Measurements from ENCODE around the gene PRKACG. TPM values are rescaled to one million over a fixed set of nuclear protein-coding genes. Genes with fewer than 3 reads are reported as not detected.
"Not testable (repeated sequence)": the region's sequence is repeated elsewhere in the genome, so short reads cannot be mapped to it uniquely, and the experiment has no call there.

The PRKACG gene
- total RNA-seq, 1 donor from 2014 or later, result not detected

GRCh38 chr9:68995776-68996175, 18.1 kb downstream of the PRKACG start:
- H3K27ac ChIP-seq, result no peak overlapping the region
- intact Hi-C loops (cut with DNase I), result loop anchor here (10.0 kb wide), 1 partner anchor 121 kb away; no protein-coding TSS in a partner anchor

GRCh38 chr9:68991457-68991856, 22.5 kb downstream of the PRKACG start:
- DNase-seq (ENCODE audit: low spot score in 2 of 2), result no peak
- intact Hi-C loops (cut with DNase I), result loop anchor here (10.0 kb wide), 1 partner anchor 117 kb away; no protein-coding TSS in a partner anchor
- Histone ChIP-seq H3K27ac (no peak overlapping the region), H3K27me3 (no peaks in the 10 kb centered on the region), H3K9me3 (no peaks in the 10 kb centered on the region), H3K4me3 (no peak overlapping the region), H3K36me3 (no peaks in the 10 kb centered on the region), H3K4me1 (no peaks in the 10 kb centered on the region)
- no peak for TF ChIP-seq CTCF (IDR thresholded peaks at IDR 0.05)

More at GRCh38 chr9:68995776-68996175, 18.1 kb downstream of the PRKACG start:
- Histone ChIP-seq H3K36me3 (no peaks in the 10 kb centered on the region), H3K9me3 (no peaks in the 10 kb centered on the region), H3K27me3 (no peaks in the 10 kb centered on the region), H3K4me3 (no peak overlapping the region), H3K4me1 (no peaks in the 10 kb centered on the region)
- no peak for DNase-seq (ENCODE audit: low spot score in 2 of 2)
- TF ChIP-seq CTCF (IDR thresholded peaks at IDR 0.05), result no peak

- H3K9me3 ChIP-seq; H3K4me1 ChIP-seq; H3K27ac ChIP-seq; H3K27me3 ChIP-seq; DNase-seq (ENCODE audit: low spot score in 2 of 2); intact Hi-C loops (cut with DNase I); H3K36me3 ChIP-seq; H3K4me3 ChIP-seq: not testable (repeated sequence)
Observed at GRCh38 chr9:68986949-68987348, 27.0 kb downstream of the PRKACG start.

- Histone ChIP-seq H3K4me1 (no peaks in the 10 kb centered on the region), H3K36me3 (no peaks in the 10 kb centered on the region)
- intact Hi-C loops (cut with DNase I), result no loop called here
Observed at GRCh38 chr9:68983522-68984424, 30.1 kb downstream of the PRKACG start.

GRCh38 chr9:68983008-68983411, 30.9 kb downstream of the PRKACG start:
- no peak for TF ChIP-seq CTCF (IDR thresholded peaks at IDR 0.05)
- Histone ChIP-seq H3K27me3 (no peaks in the 10 kb centered on the region), H3K9me3 (no peaks in the 10 kb centered on the region), H3K4me3 (no peak overlapping the region), H3K4me1 (no peaks in the 10 kb centered on the region), H3K27ac (no peak overlapping the region), H3K36me3 (no peaks in the 10 kb centered on the region)
- intact Hi-C loops (cut with DNase I), result no loop called here
- no peak for DNase-seq (ENCODE audit: low spot score in 2 of 2)

More at GRCh38 chr9:68983522-68984424, 30.1 kb downstream of the PRKACG start:
- Histone ChIP-seq H3K4me3 (no peak overlapping the region), H3K27me3 (no peaks in the 10 kb centered on the region), H3K27ac (no peak overlapping the region), H3K9me3 (no peaks in the 10 kb centered on the region)
- DNase-seq (ENCODE audit: low spot score in 2 of 2), result no peak
- TF ChIP-seq CTCF (IDR thresholded peaks at IDR 0.05), result no peak

- no peak overlapping the region for H3K4me3 ChIP-seq
- DNase-seq (ENCODE audit: low spot score in 2 of 2), result no peak
- H3K4me1 ChIP-seq, result no peaks in the 10 kb centered on the region
- no peak overlapping the region for H3K27ac ChIP-seq
- H3K36me3 ChIP-seq, result no peaks in the 10 kb centered on the region
- intact Hi-C loops (cut with DNase I), result no loop called here
- TF ChIP-seq CTCF (IDR thresholded peaks at IDR 0.05), result no peak
- H3K27me3 ChIP-seq, result no peaks in the 10 kb centered on the region
- H3K9me3 ChIP-seq, result no peaks in the 10 kb centered on the region
Observed at GRCh38 chr9:68981789-68982188, 32.1 kb downstream of the PRKACG start.

Data from ascending aorta (tissue), 2 donors.